Measurements from ENCODE around the gene WNT4. TPM values are rescaled to one million over a fixed set of nuclear protein-coding genes. Genes with fewer than 3 reads are reported as not detected.

Gene WNT4
- total RNA-seq (2022; extraction: Qiagen RNA extraction) = 0.10 to 0.44 TPM (median 0.23 TPM) in 5 replicates

DNA sequence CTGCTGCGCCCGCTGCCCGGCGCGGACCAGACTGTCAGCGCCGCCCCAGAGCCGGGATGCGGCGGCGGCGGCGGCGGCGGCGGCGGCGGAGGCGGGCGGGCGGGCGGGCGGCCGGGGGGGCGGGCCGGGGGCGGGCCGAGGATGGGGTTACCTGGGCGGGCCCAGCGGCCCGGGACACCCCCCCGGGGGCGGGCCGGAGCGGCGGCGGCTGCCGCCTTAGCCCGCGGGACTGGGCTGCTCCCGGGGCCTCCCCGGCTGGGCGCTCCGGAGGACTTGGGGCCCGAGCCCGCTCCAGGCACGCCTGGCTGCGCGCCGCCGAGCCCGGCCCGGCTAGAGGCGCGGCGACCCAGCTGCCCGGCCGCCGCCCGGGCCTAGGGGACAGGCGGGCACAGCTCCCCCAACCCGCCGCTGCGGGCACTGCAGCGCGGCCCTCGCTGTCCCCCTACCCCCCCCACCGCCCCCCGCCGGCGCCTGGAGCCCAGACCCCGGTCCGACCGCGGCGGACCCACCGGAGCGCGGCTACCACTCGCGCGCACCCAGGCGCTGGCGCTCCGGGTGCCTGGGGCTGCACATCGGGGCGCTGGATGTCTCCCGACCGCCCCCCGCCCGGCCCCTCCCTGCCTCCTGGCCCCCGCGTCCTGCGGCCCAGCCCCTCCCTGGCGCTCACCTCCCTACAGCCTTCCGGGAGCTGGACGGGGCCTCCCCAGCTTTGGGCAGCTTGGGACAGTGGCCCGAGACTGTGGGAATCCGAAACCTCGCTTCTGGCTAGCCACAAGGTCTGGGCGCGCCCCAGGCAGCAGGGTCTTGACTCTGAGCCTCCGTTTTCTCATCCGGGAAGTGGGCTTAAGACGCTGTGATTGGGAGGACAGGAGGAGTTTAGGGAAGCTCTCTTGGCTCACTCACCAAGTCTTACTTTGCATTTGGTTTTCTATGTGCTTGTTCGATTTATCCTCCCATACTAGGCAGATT, at the start of gene WNT4:
Gene WNT4, minus strand, starts transcription at position 33 of the 969 bp plus-strand sequence. CDS start 175 bp downstream, outside the sequence.

Other genes starting within 250 kb of the WNT4 start
- 65.1 to 81.4 TPM (median 77.4 TPM) in 5 replicates for gene HSPG2, start 205.8 kb downstream of the WNT4 start, total RNA-seq (2022; extraction: Qiagen RNA extraction)
- gene CELA3B, start 166.1 kb downstream of the WNT4 start, total RNA-seq (2022; extraction: Qiagen RNA extraction) = not detected in 5 replicates
- not detected in 5 replicates for gene CELA3A, start 141.4 kb downstream of the WNT4 start, total RNA-seq (2022; extraction: Qiagen RNA extraction)
- 150 to 217 TPM (median 161 TPM) in 5 replicates for gene CDC42, start 90.4 kb downstream of the WNT4 start, total RNA-seq (2022; extraction: Qiagen RNA extraction)